ENCODE data around the gene FZD7.

The FZD7 gene

GRCh38 chr2:202017940-202018339, 15.7 kb upstream of the FZD7 start:
- no peak overlapping the region for H3K4me3 ChIP-seq (IDR thresholded peaks at IDR 0.05; ENCODE audit: insufficient read depth, low read depth, low read length)
- no peak overlapping the region for H2AFZ ChIP-seq (ENCODE audit: low read depth)
- H4K20me1 ChIP-seq (ENCODE audit: insufficient read depth), result no peaks in the 10 kb centered on the region
- no peak overlapping the region for H3K9ac ChIP-seq
- H3K4me2 ChIP-seq, result no peak overlapping the region
- no peaks in the 10 kb centered on the region for H3K4me1 ChIP-seq (ENCODE audit: low read depth, poor library complexity, severe bottlenecking)
- TF ChIP-seq CTCF (conservative IDR thresholded peaks at IDR 0.05; ENCODE audit: low read depth, low read length), result no peak
- H3K27ac ChIP-seq, result no peak overlapping the region
- no peaks in the 10 kb centered on the region for H3K79me2 ChIP-seq (ENCODE audit: insufficient read depth, low read depth)
- H3K36me3 ChIP-seq (ENCODE audit: insufficient read depth), result no peaks in the 10 kb centered on the region
- no peaks in the 10 kb centered on the region for H3K27me3 ChIP-seq (ENCODE audit: insufficient read depth, low read depth)

- Histone ChIP-seq H3K9ac (no peak overlapping the region), H3K4me1 (ENCODE audit: low read depth, poor library complexity, severe bottlenecking) (no peaks in the 10 kb centered on the region), H3K4me3 (IDR thresholded peaks at IDR 0.05; ENCODE audit: insufficient read depth, low read depth, low read length) (no peak overlapping the region), H3K27me3 (ENCODE audit: insufficient read depth, low read depth) (no peaks in the 10 kb centered on the region), H2AFZ (ENCODE audit: low read depth) (no peak overlapping the region), H3K4me2 (no peak overlapping the region), H3K27ac (no peak overlapping the region), H3K79me2 (ENCODE audit: insufficient read depth, low read depth) (no peaks in the 10 kb centered on the region), H4K20me1 (ENCODE audit: insufficient read depth) (no peaks in the 10 kb centered on the region), H3K36me3 (ENCODE audit: insufficient read depth) (no peaks in the 10 kb centered on the region)
- TF ChIP-seq CTCF (conservative IDR thresholded peaks at IDR 0.05; ENCODE audit: low read depth, low read length), result no peak
Measured at GRCh38 chr2:202018950-202019349, 14.7 kb upstream of the FZD7 start.

GRCh38 chr2:202019689-202020450, 13.8 kb upstream of the FZD7 start:
- no peak overlapping the region for H3K4me2 ChIP-seq
- H3K4me3 ChIP-seq (IDR thresholded peaks at IDR 0.05; ENCODE audit: insufficient read depth, low read depth, low read length), result no peak overlapping the region
- H2AFZ ChIP-seq (ENCODE audit: low read depth), result no peak overlapping the region
- no peaks in the 10 kb centered on the region for H3K27me3 ChIP-seq (ENCODE audit: insufficient read depth, low read depth)
- H3K9ac ChIP-seq, result no peak overlapping the region
- no peaks in the 10 kb centered on the region for H3K36me3 ChIP-seq (ENCODE audit: insufficient read depth)
- H3K4me1 ChIP-seq (ENCODE audit: low read depth, poor library complexity, severe bottlenecking), result no peaks in the 10 kb centered on the region
- no peak for TF ChIP-seq CTCF (conservative IDR thresholded peaks at IDR 0.05; ENCODE audit: low read depth, low read length)
- no peaks in the 10 kb centered on the region for H4K20me1 ChIP-seq (ENCODE audit: insufficient read depth)
- no peak overlapping the region for H3K27ac ChIP-seq
- no peaks in the 10 kb centered on the region for H3K79me2 ChIP-seq (ENCODE audit: insufficient read depth, low read depth)

- no peak for TF ChIP-seq CTCF (conservative IDR thresholded peaks at IDR 0.05; ENCODE audit: low read depth, low read length)
- Histone ChIP-seq H3K4me2 (no peak overlapping the region), H3K27me3 (ENCODE audit: insufficient read depth, low read depth) (no peaks in the 10 kb centered on the region), H3K79me2 (ENCODE audit: insufficient read depth, low read depth) (no peaks in the 10 kb centered on the region), H3K36me3 (ENCODE audit: insufficient read depth) (no peaks in the 10 kb centered on the region), H3K4me1 (ENCODE audit: low read depth, poor library complexity, severe bottlenecking) (no peaks in the 10 kb centered on the region), H3K9ac (no peak overlapping the region), H4K20me1 (ENCODE audit: insufficient read depth) (no peaks in the 10 kb centered on the region), H2AFZ (ENCODE audit: low read depth) (no peak overlapping the region), H3K4me3 (IDR thresholded peaks at IDR 0.05; ENCODE audit: insufficient read depth, low read depth, low read length) (no peak overlapping the region), H3K27ac (no peak overlapping the region)
Measured at GRCh38 chr2:202022755-202023154, 10.9 kb upstream of the FZD7 start.

All from KMS-11 (cell line).